ENCODE measurements around the gene MISP3. TPM values are rescaled to one million over a fixed set of nuclear protein-coding genes. Genes with fewer than 3 reads are reported as not detected.

MISP3 gene
- total and polyA plus RNA-seq, 9 of the 15 experiments (the other 6 are each of a cell fraction or from before 2014, with no cell fraction given), result 0.25 to 5.6 (median 1.6) TPM

- TF ChIP-seq ZNF551 (CRISPR knock-in tag; IDR thresholded peaks at IDR 0.05) (no peak), GABPB1 (CRISPR knock-in tag; IDR thresholded peaks at IDR 0.05) (no peak), ETV1 (tag; conservative IDR thresholded peaks at IDR 0.05; ENCODE audit: low read depth) (no peak), HMG20B (CRISPR knock-in tag; IDR thresholded peaks at IDR 0.05) (no peak), TAF9B (IDR thresholded peaks at IDR 0.05; ENCODE audit: partially characterized antibody) (no peak), ZNF431 (CRISPR knock-in tag; IDR thresholded peaks at IDR 0.05) (no peak), RUNX1 (IDR thresholded peaks at IDR 0.05; ENCODE audit: low read depth) (no peak), NFYB (IDR thresholded peaks at IDR 0.05; ENCODE audit: extremely low read depth, insufficient read length) (no peak), ARNT (IDR thresholded peaks at IDR 0.05) (peak in 1 of 2 experiments; percentile 72; a peak in 1 of 4 replicates), KDM5B (IDR thresholded peaks at IDR 0.05; ENCODE audit: insufficient replicate concordance, low read depth, low read length) (peak; percentile 60), ZFX (CRISPR knock-in tag; IDR thresholded peaks at IDR 0.05) (peak; percentile 69), KLF6 (CRISPR knock-in tag; IDR thresholded peaks at IDR 0.05; ENCODE audit: borderline replicate concordance) (peak; percentile 59; the same call in 1 of the 2 replicates), MTA2 (IDR thresholded peaks at IDR 0.05; ENCODE audit: low read depth) (no peak), GMEB1 (CRISPR knock-in tag; IDR thresholded peaks at IDR 0.05) (peak; percentile 35; the same call in 1 of the 2 replicates), RBM17 (IDR thresholded peaks at IDR 0.05; ENCODE audit: borderline replicate concordance, low read depth, low read length) (no peak), TAF1 (IDR thresholded peaks at IDR 0.05; ENCODE audit: control insufficient read depth, extremely low read depth, insufficient read depth, low read length, severe bottlenecking) (no peak), RBM14 (IDR thresholded peaks at IDR 0.05; ENCODE audit: borderline replicate concordance, insufficient read depth, low read depth, low read length) (no peak), USF1 (CRISPR knock-in tag; IDR thresholded peaks at IDR 0.05) (no peak), ZBTB26 (CRISPR knock-in tag; IDR thresholded peaks at IDR 0.05) (no peak), GTF2F1 (IDR thresholded peaks at IDR 0.05; ENCODE audit: low read depth, low read length) (no peak)
- TF ChIP-seq, protein P1, sequence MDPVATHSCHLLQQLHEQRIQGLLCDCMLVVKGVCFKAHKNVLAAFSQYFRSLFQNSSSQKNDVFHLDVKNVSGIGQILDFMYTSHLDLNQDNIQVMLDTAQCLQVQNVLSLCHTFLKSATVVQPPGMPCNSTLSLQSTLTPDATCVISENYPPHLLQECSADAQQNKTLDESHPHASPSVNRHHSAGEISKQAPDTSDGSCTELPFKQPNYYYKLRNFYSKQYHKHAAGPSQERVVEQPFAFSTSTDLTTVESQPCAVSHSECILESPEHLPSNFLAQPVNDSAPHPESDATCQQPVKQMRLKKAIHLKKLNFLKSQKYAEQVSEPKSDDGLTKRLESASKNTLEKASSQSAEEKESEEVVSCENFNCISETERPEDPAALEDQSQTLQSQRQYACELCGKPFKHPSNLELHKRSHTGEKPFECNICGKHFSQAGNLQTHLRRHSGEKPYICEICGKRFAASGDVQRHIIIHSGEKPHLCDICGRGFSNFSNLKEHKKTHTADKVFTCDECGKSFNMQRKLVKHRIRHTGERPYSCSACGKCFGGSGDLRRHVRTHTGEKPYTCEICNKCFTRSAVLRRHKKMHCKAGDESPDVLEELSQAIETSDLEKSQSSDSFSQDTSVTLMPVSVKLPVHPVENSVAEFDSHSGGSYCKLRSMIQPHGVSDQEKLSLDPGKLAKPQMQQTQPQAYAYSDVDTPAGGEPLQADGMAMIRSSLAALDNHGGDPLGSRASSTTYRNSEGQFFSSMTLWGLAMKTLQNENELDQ (CRISPR knock-in tag; IDR thresholded peaks at IDR 0.05; ENCODE audit: borderline replicate concordance), result no peak
These were observed 18.7 kb downstream of the MISP3 start (continued) for GRCh38 chr19:14091081-14091812.
